Loucy (cell line): Measurements from ENCODE around the gene PFDN4.

Experiments
- CTCF ChIP-seq: fragments of 200-600 bp; sonication (generic); conservative IDR thresholded peaks from 2 replicates; pipeline ENCODE4 v1.5.1; 2014; ENCODE audit warnings: mild to moderate bottlenecking, antibody characterized with exemption, low read length
- EZH2phosphoT487 ChIP-seq: fragments of 200-600 bp; IDR thresholded peaks from 2 replicates; pipeline ENCODE4 v1.6.1; 2018; ENCODE audit warnings: antibody characterized with exemption, mild to moderate bottlenecking, moderate library complexity, borderline replicate concordance

DNA sequence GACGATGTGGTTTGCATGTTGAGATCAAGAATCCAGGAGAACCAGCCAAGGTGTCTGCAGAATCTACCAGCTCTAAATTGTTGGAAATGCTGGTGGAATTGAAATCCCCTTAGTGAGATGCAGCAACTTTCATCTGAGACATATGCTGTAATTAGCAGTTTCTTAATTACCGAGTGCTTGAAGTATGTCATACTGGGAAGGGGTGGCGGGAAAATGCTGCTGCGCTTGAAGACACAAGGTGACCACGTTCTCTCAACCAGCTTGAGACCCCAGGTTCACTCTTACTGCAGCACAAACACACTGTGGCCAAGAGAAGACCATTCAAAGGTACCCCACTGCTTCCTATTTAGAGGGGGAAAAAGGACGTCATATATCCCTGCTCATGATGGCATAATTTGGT is 59.0 kb downstream of the PFDN4 start:
- TF ChIP-seq EZH2phosphoT487 (no peak), CTCF (no peak)
